GM23248 (cell line): Measurements from ENCODE around the gene PIERCE2. TPM values are rescaled to one million over a fixed set of nuclear protein-coding genes. Genes with fewer than 3 reads are reported as not detected.
"Not testable (repeated sequence)": the region's sequence is repeated elsewhere in the genome, so short reads cannot be mapped to it uniquely, and the experiment has no call there.

ENCODE experiments used
- DNase-seq: peaks from one replicate; pipeline ENCODE4 v3.0.0-alpha.2; 2015
- H2AFZ ChIP-seq: fragments of 200-600 bp; sonication (generic); 2 replicates; pipeline ENCODE4 v1.6.1; 2016; ENCODE audit warnings: antibody characterized with exemption
- H3F3A ChIP-seq: fragments of 200-600 bp; sonication (generic); 2 replicates; pipeline ENCODE4 v1.6.1; 2016; ENCODE audit warnings: mild to moderate bottlenecking, antibody characterized with exemption, mixed run types; ENCODE audit not compliant: insufficient read depth
- H3K27ac ChIP-seq: fragments of 200-600 bp; sonication (generic); 2 replicates; pipeline ENCODE4 v1.5.1; 2016; ENCODE audit warnings: mild to moderate bottlenecking
- H3K27me3 ChIP-seq: fragments of 200-600 bp; sonication (generic); replicated peaks from 2 replicates; pipeline ENCODE4 v1.6.1; 2016; ENCODE audit warnings: mild to moderate bottlenecking; ENCODE audit not compliant: insufficient read depth
- H3K36me3 ChIP-seq: fragments of 200-600 bp; sonication (generic); 2 replicates; pipeline ENCODE4 v1.6.1; 2016; ENCODE audit warnings: low read depth, mild to moderate bottlenecking
- H3K4me1 ChIP-seq: fragments of 200-600 bp; sonication (generic); 2 replicates; pipeline ENCODE4 v1.6.1; 2016; ENCODE audit warnings: mild to moderate bottlenecking; ENCODE audit not compliant: insufficient read depth
- H3K4me2 ChIP-seq: fragments of 200-600 bp; sonication (generic); one replicate; pipeline ENCODE4 v1.6.1; 2016; ENCODE audit warnings: mild to moderate bottlenecking; ENCODE audit not compliant: unreplicated experiment
- H3K4me3 ChIP-seq: fragments of 200-600 bp; sonication (generic); 2 replicates; pipeline ENCODE4 v1.5.1; 2016; ENCODE audit warnings: mild to moderate bottlenecking
- H3K79me2 ChIP-seq: fragments of 200-600 bp; sonication (generic); 2 replicates; pipeline ENCODE4 v1.6.1; 2016; ENCODE audit warnings: mild to moderate bottlenecking; ENCODE audit not compliant: insufficient read depth
- H3K9ac ChIP-seq: fragments of 200-600 bp; sonication (generic); 2 replicates; pipeline ENCODE4 v1.6.1; 2016; ENCODE audit warnings: mild to moderate bottlenecking
- H3K9me2 ChIP-seq: fragments of 200-600 bp; sonication (generic); 2 replicates; pipeline ENCODE4 v1.6.1; 2016; ENCODE audit warnings: mixed run types, mild to moderate bottlenecking, moderate library complexity; ENCODE audit not compliant: insufficient read depth
- H3K9me3 ChIP-seq: fragments of 200-600 bp; sonication (generic); one replicate; pipeline ENCODE4 v1.6.1; 2017; ENCODE audit warnings: low read depth
- H4K20me1 ChIP-seq: fragments of 200-600 bp; sonication (generic); 2 replicates; pipeline ENCODE4 v1.6.0; 2016; ENCODE audit not compliant: insufficient read depth
- EZH2 ChIP-seq: fragments of 200-600 bp; sonication (generic); IDR thresholded peaks from 2 replicates; pipeline ENCODE4 v1.6.1; 2018; ENCODE audit warnings: antibody characterized with exemption, mild to moderate bottlenecking; ENCODE audit not compliant: insufficient read depth, poor library complexity, severe bottlenecking
- EZH2phosphoT487 ChIP-seq: fragments of 200-600 bp; sonication (generic); IDR thresholded peaks from 2 replicates; pipeline ENCODE4 v1.6.1; 2018; ENCODE audit warnings: antibody characterized with exemption, moderate library complexity, mild to moderate bottlenecking, low read depth; ENCODE audit not compliant: insufficient read depth
- WGBS, 2 experiments: methylation state at CpG; one replicate each; pipeline ENCODE4 v1.1.6; 2015 to 2017; ENCODE audit warnings: low lambda C conversion rate in 2 of 2, low coverage in 1 of 2; ENCODE audit errors: missing lambda C conversion rate in 2 of 2; 5-methylcytosine and 5-hydroxymethylcytosine counted together
- in situ Hi-C: fragments of 300-500 bp; cut with MboI; formaldehyde crosslinking; loops from 2 replicates; pipeline ENCODE4 v1.15.0; 2020
- polyA plus RNA-seq: library from polyadenylated mRNA; unstranded; fragments of >200 nt; fragmentation: Nextera tagmentation; extraction: Ambion mirVana; gene quantifications from 2 replicates; pipeline ENCODE4 v1.2.1, GENCODE V29; 2016
- total RNA-seq: library from RNA; depleted of rRNA; stranded (reverse); fragments of >200 nt; shearing (Covaris generic); gene quantifications from 2 replicates; pipeline ENCODE4 v1.2.3, GENCODE V29; 2014

PIERCE2 gene
- total and polyA plus RNA-seq, 2 experiments from 2014 or later: 0.54 to 6.6 TPM

DNA sequence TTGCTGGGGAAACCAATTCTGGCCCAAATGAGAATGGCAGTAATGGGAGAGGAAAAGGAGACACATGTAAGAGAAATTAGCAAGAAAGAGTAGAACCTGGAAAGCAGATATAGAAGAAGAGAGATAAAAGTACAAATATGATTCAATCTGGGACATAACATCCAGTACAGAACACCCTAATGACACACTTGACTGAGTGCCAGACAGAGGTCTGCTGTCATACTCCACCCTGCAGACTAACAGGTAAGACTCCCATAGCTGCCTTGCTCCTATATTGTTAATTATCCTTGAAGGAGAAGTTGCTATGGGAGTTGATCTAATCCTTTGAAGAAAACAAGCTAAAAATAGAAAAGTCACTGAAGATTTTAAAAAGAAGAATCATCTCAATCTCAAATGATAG, 21.3 kb upstream of the PIERCE2 start:
- DNase-seq: no peak
- in situ Hi-C loops: no loop called here
- H3K4me2 ChIP-seq: no peak overlapping the region
- H3K9me3 ChIP-seq: no peaks in the 10 kb centered on the region
- no peaks in the 10 kb centered on the region for H3F3A ChIP-seq
- no peaks in the 10 kb centered on the region for H4K20me1 ChIP-seq
- no peak overlapping the region for H3K9ac ChIP-seq
- TF ChIP-seq EZH2phosphoT487 (no peak), EZH2 (no peak)
- H3K36me3 ChIP-seq: peaks cover 14% of the 10 kb centered on the region
- no peaks in the 10 kb centered on the region for H3K27me3 ChIP-seq
- no peaks in the 10 kb centered on the region for H3K9me2 ChIP-seq
- H3K4me3 ChIP-seq: no peak overlapping the region
- H3K27ac ChIP-seq: no peak overlapping the region
- H3K4me1 ChIP-seq: peaks cover 5% of the 10 kb centered on the region; the same call in 1 of the 2 replicates
- no peaks in the 10 kb centered on the region; the same call in 1 of the 2 replicates for H3K79me2 ChIP-seq
- no peak overlapping the region for H2AFZ ChIP-seq

DNA sequence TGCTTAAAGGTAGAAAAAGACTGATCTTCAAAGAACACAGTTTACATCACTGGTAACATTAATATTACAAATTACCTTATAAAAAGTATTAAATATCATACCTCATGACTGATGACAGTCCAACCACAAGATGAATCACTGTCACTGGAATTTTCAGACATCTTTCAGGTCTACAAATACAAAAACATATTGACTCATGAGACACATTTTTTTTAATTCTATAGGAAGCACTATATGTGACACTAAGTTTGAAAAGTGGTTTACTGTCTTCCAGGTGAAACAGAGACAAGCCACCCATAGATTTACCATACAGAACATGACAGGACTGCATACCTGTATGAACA, 19.1 kb upstream of the PIERCE2 start:
- DNase-seq: peak; percentile 38
- TF ChIP-seq EZH2phosphoT487 (no peak), EZH2 (no peak)

DNA sequence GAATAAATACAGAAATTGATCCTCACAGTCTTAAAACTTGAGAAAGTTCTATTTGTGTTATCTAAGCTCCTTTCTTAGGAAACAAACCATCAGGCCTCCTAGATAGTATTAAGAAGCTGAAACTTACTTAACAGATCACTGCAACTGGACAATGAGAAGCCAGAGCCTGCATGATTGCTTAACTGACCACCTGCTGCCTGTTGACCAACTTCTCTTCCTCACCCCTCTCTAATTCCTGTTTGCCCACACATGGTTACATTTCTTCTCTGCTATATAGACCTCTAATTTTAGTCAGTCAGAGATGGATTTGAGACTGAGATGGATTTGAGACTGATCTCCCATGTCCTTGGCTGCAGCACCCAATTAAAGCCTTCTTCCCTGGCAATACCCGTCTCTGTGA, 13.6 kb upstream of the PIERCE2 start:
- WGBS, 2 experiments: 91 to 94% methylated on average over 1 of the region's 1 CpG
- no peaks in the 10 kb centered on the region for H3F3A ChIP-seq
- in situ Hi-C loops: no loop called here
- no peak overlapping the region for H2AFZ ChIP-seq
- TF ChIP-seq EZH2phosphoT487: no peak
- TF ChIP-seq EZH2: no peak
- H3K9me3 ChIP-seq: no peaks in the 10 kb centered on the region
- no peak overlapping the region for H3K27ac ChIP-seq
- H3K27me3 ChIP-seq: no peaks in the 10 kb centered on the region
- DNase-seq: no peak
- H3K4me2 ChIP-seq: no peak overlapping the region
- H3K79me2 ChIP-seq: peaks cover 40% of the 10 kb centered on the region
- no peak overlapping the region for H3K4me3 ChIP-seq
- no peaks in the 10 kb centered on the region for H3K9me2 ChIP-seq
- no peaks in the 10 kb centered on the region for H4K20me1 ChIP-seq
- H3K36me3 ChIP-seq: no peaks in the 10 kb centered on the region
- no peaks in the 10 kb centered on the region for H3K4me1 ChIP-seq
- no peak overlapping the region for H3K9ac ChIP-seq

More for the DNA sequence above, 19.1 kb upstream of the PIERCE2 start:
- peaks cover 5% of the 10 kb centered on the region; the same call in 1 of the 2 replicates for H3K4me1 ChIP-seq
- H3K9me2 ChIP-seq: no peaks in the 10 kb centered on the region
- H3K4me3 ChIP-seq: no peak overlapping the region
- H3K36me3 ChIP-seq: peaks cover 4% of the 10 kb centered on the region; the same call in 1 of the 2 replicates
- in situ Hi-C loops: no loop called here
- H3K9me3 ChIP-seq: no peaks in the 10 kb centered on the region
- no peak overlapping the region for H3K9ac ChIP-seq
- H2AFZ ChIP-seq: no peak overlapping the region
- H3F3A ChIP-seq: no peaks in the 10 kb centered on the region
- H3K27ac ChIP-seq: no peak overlapping the region
- H3K27me3 ChIP-seq: no peaks in the 10 kb centered on the region
- H3K4me2 ChIP-seq: no peak overlapping the region
- H4K20me1 ChIP-seq: no peaks in the 10 kb centered on the region
- H3K79me2 ChIP-seq: peaks cover 12% of the 10 kb centered on the region; the same call in 1 of the 2 replicates

DNA sequence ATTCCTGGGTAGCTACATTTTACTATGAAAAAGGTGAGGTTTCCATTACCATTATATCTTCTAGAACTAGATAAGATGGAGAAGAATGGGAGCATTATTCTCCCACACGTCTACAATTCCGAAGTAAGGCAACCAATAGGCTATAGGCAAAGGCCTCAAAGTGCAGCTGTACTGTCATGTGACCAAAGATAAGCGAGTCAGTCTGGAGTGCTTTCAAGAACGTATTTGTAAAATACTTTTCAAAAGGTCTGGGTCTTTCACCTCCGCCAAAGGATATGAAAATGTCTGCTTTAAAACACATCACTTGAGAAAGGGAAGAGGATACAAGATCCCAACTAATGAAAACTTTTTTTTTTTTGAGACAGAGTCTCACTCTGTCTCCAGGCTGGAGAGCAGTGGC, 10.1 kb upstream of the PIERCE2 start:
- Histone ChIP-seq H3K9me2 (no peaks in the 10 kb centered on the region), H3K79me2 (peaks cover 72% of the 10 kb centered on the region), H3K27ac (no peak overlapping the region), H4K20me1 (no peaks in the 10 kb centered on the region), H3K4me2 (no peak overlapping the region), H2AFZ (no peak overlapping the region), H3K36me3 (no peaks in the 10 kb centered on the region), H3K9me3 (no peaks in the 10 kb centered on the region), H3F3A (peaks cover 3% of the 10 kb centered on the region; the same call in 1 of the 2 replicates), H3K9ac (no peak overlapping the region), H3K27me3 (no peaks in the 10 kb centered on the region), H3K4me3 (no peak overlapping the region), H3K4me1 (peaks cover 10% of the 10 kb centered on the region)
- in situ Hi-C loops: no loop called here
- TF ChIP-seq EZH2 (no peak), EZH2phosphoT487 (no peak)
- WGBS, 2 experiments: 89 to 90% methylated on average over 5 of the region's 5 CpGs
- DNase-seq: no peak

DNA sequence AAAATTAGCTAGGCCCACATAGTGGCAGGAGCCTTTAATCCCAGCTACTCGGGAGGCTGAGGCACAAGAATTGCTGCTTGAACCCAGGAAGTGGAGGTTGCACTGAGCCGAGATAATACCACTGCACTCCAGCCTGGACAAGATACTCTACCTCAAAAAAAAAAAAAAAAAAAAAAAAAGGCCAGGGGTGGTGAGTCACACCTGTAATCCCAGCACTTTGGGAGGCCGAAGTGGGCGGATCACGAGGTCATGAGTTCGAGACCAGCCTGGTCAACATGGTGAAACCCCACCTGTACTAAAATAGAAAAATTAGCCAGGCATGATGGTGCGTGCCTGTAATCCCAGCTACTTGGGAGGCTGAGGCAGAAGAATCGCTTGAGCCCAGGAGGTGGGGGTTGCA, 8.2 kb upstream of the PIERCE2 start:
- H3K27me3 ChIP-seq, H3K9ac ChIP-seq, H2AFZ ChIP-seq, H3K9me2 ChIP-seq, H3K9me3 ChIP-seq, H3K4me3 ChIP-seq, H3K27ac ChIP-seq, DNase-seq, H3K4me2 ChIP-seq, H3K36me3 ChIP-seq, in situ Hi-C loops, H4K20me1 ChIP-seq: not testable (repeated sequence)
- 75 to 78% methylated on average over 8 of the region's 8 CpGs for WGBS, 2 experiments
- peaks cover 66% of the 10 kb centered on the region for H3K79me2 ChIP-seq
- H3F3A ChIP-seq: peaks cover 13% of the 10 kb centered on the region; the same call in 1 of the 2 replicates
- peaks cover 23% of the 10 kb centered on the region for H3K4me1 ChIP-seq
